GM23338 (cell line): ENCODE data around the gene PRKCD. TPM values are rescaled to one million over a fixed set of nuclear protein-coding genes. Genes with fewer than 3 reads are reported as not detected.

Experiments
- ATAC-seq: fragments of 200-7000 bp; cut with Tn5 transposase; 3 replicates; pipeline ENCODE4 v1.9.1; 2020
- DNase-seq: peaks from one replicate; pipeline ENCODE4 v3.0.0-alpha.2; 2015; ENCODE audit warnings: low spot score
- H2AFZ ChIP-seq: fragments of 200-600 bp; sonication (generic); 2 replicates; pipeline ENCODE4 v1.8.0; 2016; ENCODE audit warnings: antibody characterized with exemption, mild to moderate bottlenecking, moderate library complexity
- H3F3A ChIP-seq: fragments of 200-600 bp; sonication (generic); replicated peaks from 2 replicates; pipeline ENCODE4 v1.8.0; 2017; ENCODE audit warnings: antibody characterized with exemption, mixed run types, low read depth
- H3K27ac ChIP-seq: fragments of 200-600 bp; sonication (generic); 2 replicates; pipeline ENCODE4 v1.6.1; 2016; ENCODE audit warnings: low read depth
- H3K27me3 ChIP-seq: fragments of 200-600 bp; sonication (generic); 2 replicates; pipeline ENCODE4 v1.8.0; 2016; ENCODE audit warnings: mild to moderate bottlenecking, mixed run types, moderate library complexity; ENCODE audit not compliant: insufficient read depth
- H3K36me3 ChIP-seq: fragments of 200-600 bp; sonication (generic); 2 replicates; pipeline ENCODE4 v1.8.0; 2016; ENCODE audit warnings: mild to moderate bottlenecking; ENCODE audit not compliant: insufficient read depth
- H3K4me1 ChIP-seq: fragments of 200-600 bp; sonication (generic); 2 replicates; pipeline ENCODE4 v1.8.0; 2016; ENCODE audit warnings: mild to moderate bottlenecking, moderate library complexity; ENCODE audit not compliant: insufficient read depth
- H3K4me2 ChIP-seq: fragments of 200-600 bp; sonication (generic); 2 replicates; pipeline ENCODE4 v1.7.1; 2017; ENCODE audit warnings: mixed run types
- H3K4me3 ChIP-seq: fragments of 200-600 bp; sonication (generic); 2 replicates; pipeline ENCODE4 v1.6.1; 2016; ENCODE audit warnings: mixed run types
- H3K79me2 ChIP-seq: fragments of 200-600 bp; sonication (generic); replicated peaks from 2 replicates; pipeline ENCODE4 v1.8.0; 2017; ENCODE audit warnings: mild to moderate bottlenecking; ENCODE audit not compliant: insufficient read depth
- H3K9me2 ChIP-seq: fragments of 200-600 bp; sonication (generic); 2 replicates; pipeline ENCODE4 v1.8.0; 2017; ENCODE audit not compliant: insufficient read depth
- H4K20me1 ChIP-seq: fragments of 200-600 bp; sonication (generic); replicated peaks from 2 replicates; pipeline ENCODE4 v1.8.0; 2017; ENCODE audit warnings: mild to moderate bottlenecking; ENCODE audit not compliant: insufficient read depth
- H3K27ac Mint-ChIP-seq: 2 replicates; pipeline ENCODE4 v1.8.0; 2020; ENCODE audit warnings: inconsistent platforms, mild to moderate bottlenecking, moderate library complexity, mixed read lengths
- H3K27me3 Mint-ChIP-seq: 3 replicates; pipeline ENCODE4 v1.8.0; 2022; ENCODE audit warnings: low read depth, mild to moderate bottlenecking, moderate library complexity, mixed read lengths, inconsistent platforms; ENCODE audit not compliant: insufficient read depth, poor library complexity
- H3K36me3 Mint-ChIP-seq: 3 replicates; pipeline ENCODE4 v1.8.0; 2021; ENCODE audit warnings: low read depth, mild to moderate bottlenecking, inconsistent platforms, moderate library complexity, mixed read lengths
- H3K4me1 Mint-ChIP-seq: 3 replicates; pipeline ENCODE4 v1.8.0; 2020; ENCODE audit warnings: mild to moderate bottlenecking, inconsistent platforms, mixed read lengths
- H3K4me3 Mint-ChIP-seq: 3 replicates; pipeline ENCODE4 v1.8.0; 2021; ENCODE audit warnings: moderate library complexity, mild to moderate bottlenecking, inconsistent platforms, mixed read lengths
- H3K9me3 Mint-ChIP-seq: 3 replicates; pipeline ENCODE4 v1.8.0; 2020; ENCODE audit warnings: moderate library complexity, mild to moderate bottlenecking, inconsistent platforms, mixed read lengths
- CREB1 ChIP-seq: fragments of 250-450 bp; sonication (Bioruptor Pico); IDR thresholded peaks from 2 replicates; pipeline ENCODE4 v1.5.0; 2020; ENCODE audit warnings: low read depth, mild to moderate bottlenecking, moderate library complexity
- CTCF ChIP-seq, 2 experiments: fragments of 200-600 bp in 1 of 2; sonication (generic) in 1 of 2; conservative IDR thresholded peaks; 2 replicates each; pipeline versions ENCODE4 v1.5.1 to v1.6.1; 2016 to 2017; ENCODE audit warnings: antibody characterized with exemption in 2 of 2, low read depth in 2 of 2, mild to moderate bottlenecking in 2 of 2, moderate library complexity in 1 of 2
- ETS1 ChIP-seq: IDR thresholded peaks from 2 replicates; pipeline ENCODE4 v1.6.1; 2016; ENCODE audit warnings: antibody characterized with exemption
- EZH2 ChIP-seq: fragments of 200-600 bp; sonication (generic); IDR thresholded peaks from one replicate; pipeline ENCODE4 v1.8.0; 2017; ENCODE audit warnings: antibody characterized with exemption, mild to moderate bottlenecking, low read depth; ENCODE audit not compliant: unreplicated experiment
- EZH2phosphoT487 ChIP-seq: fragments of 200-600 bp; sonication (generic); IDR thresholded peaks from one replicate; pipeline ENCODE4 v1.8.1; 2018; ENCODE audit warnings: antibody characterized with exemption; ENCODE audit not compliant: unreplicated experiment
- JUNB ChIP-seq: IDR thresholded peaks from one replicate; pipeline ENCODE4 v1.6.1; 2016; ENCODE audit warnings: antibody characterized with exemption; ENCODE audit not compliant: unreplicated experiment
- NANOG ChIP-seq: IDR thresholded peaks from 2 replicates; pipeline ENCODE4 v1.6.1; 2016; ENCODE audit warnings: antibody characterized with exemption, borderline replicate concordance
- POLR2AphosphoS5 ChIP-seq: IDR thresholded peaks from 2 replicates; pipeline ENCODE4 v1.6.1; 2016; ENCODE audit warnings: antibody characterized with exemption, low read depth
- REST ChIP-seq: IDR thresholded peaks from one replicate; pipeline ENCODE4 v1.6.1; 2018; ENCODE audit warnings: antibody characterized with exemption; ENCODE audit not compliant: unreplicated experiment
- STAT1 ChIP-seq: IDR thresholded peaks from one replicate; pipeline ENCODE4 v1.6.1; 2016; ENCODE audit warnings: antibody characterized with exemption; ENCODE audit not compliant: unreplicated experiment
- ZNF114 ChIP-seq: fragments of 250-450 bp; sonication (Bioruptor Pico); IDR thresholded peaks from 2 replicates; pipeline ENCODE4 v1.5.0; 2020; ENCODE audit warnings: mild to moderate bottlenecking, moderate library complexity
- ZNF331 ChIP-seq: fragments of 250-450 bp; sonication (Bioruptor Pico); IDR thresholded peaks from 2 replicates; pipeline ENCODE4 v1.5.0; 2020; ENCODE audit warnings: low read depth, mild to moderate bottlenecking, moderate library complexity
- ZNF462 ChIP-seq: fragments of 250-450 bp; sonication (Bioruptor Pico); IDR thresholded peaks from 2 replicates; pipeline ENCODE4 v1.5.0; 2020; ENCODE audit warnings: mild to moderate bottlenecking, moderate library complexity
- polyA plus RNA-seq: library from polyadenylated mRNA; unstranded; fragments of >200 nt; fragmentation: Nextera tagmentation; extraction: Ambion mirVana; gene quantifications from 2 replicates; pipeline ENCODE4 v1.2.1, GENCODE V29; 2016
- total RNA-seq: library from RNA; depleted of rRNA; stranded (reverse); fragments of >200 nt; shearing (Covaris generic); gene quantifications from 2 replicates; pipeline ENCODE4 v1.2.3, GENCODE V29; 2014

PRKCD gene
- total and polyA plus RNA-seq, 2 experiments from 2014 or later = 11.3 to 11.8 TPM

GRCh38 chr3:53147151-53147902 lies 13.7 kb upstream of the PRKCD start:
- Histone ChIP-seq H3K36me3 (no peaks in the 10 kb centered on the region), H3K27ac (no peak overlapping the region), H3F3A (no peaks in the 10 kb centered on the region), H3K4me2 (no peak overlapping the region), H3K79me2 (no peaks in the 10 kb centered on the region), H3K4me1 (no peaks in the 10 kb centered on the region), H3K27me3 (no peaks in the 10 kb centered on the region), H3K9me2 (no peaks in the 10 kb centered on the region), H3K4me3 (no peak overlapping the region), H4K20me1 (no peaks in the 10 kb centered on the region), H2AFZ (no peak overlapping the region)
- ATAC-seq (no peak), DNase-seq (no peak)
- Mint-ChIP-seq H3K9me3 (no peaks in the 10 kb centered on the region), H3K4me1 (peaks cover 7% of the 10 kb centered on the region), H3K36me3 (no peaks in the 10 kb centered on the region), H3K27ac (no peak overlapping the region), H3K4me3 (no peak overlapping the region), H3K27me3 (peaks cover 9% of the 10 kb centered on the region)
- no peak for TF ChIP-seq STAT1
- TF ChIP-seq EZH2phosphoT487 = no peak
- TF ChIP-seq CTCF (conservative IDR thresholded peaks at IDR 0.05; ENCODE audit: low read depth in 2 of 2) = no peak
- no peak for TF ChIP-seq CREB1
- TF ChIP-seq JUNB = no peak
- TF ChIP-seq EZH2 = no peak
- no peak for TF ChIP-seq ZNF114 (CRISPR knock-in tag)
- no peak for TF ChIP-seq REST
- no peak for TF ChIP-seq ZNF462 (CRISPR knock-in tag)
- no peak for TF ChIP-seq ETS1
- TF ChIP-seq NANOG = no peak
- no peak for TF ChIP-seq ZNF331 (CRISPR knock-in tag)
- TF ChIP-seq POLR2AphosphoS5 = no peak
